SU-DHL-6 (cell line): ENCODE results near the gene ESYT2.

ENCODE experiments used
- H2AFZ ChIP-seq: fragments of 200-600 bp; sonication (generic); 2 replicates; pipeline ENCODE4 v1.6.1; 2014; ENCODE audit warnings: low read depth, mild to moderate bottlenecking, moderate library complexity, mixed read lengths, antibody characterized with exemption, low read length; ENCODE audit not compliant: severe bottlenecking
- H3F3A ChIP-seq: fragments of 200-600 bp; shearing (Covaris generic); 2 replicates; pipeline ENCODE4 v1.6.0; 2016; ENCODE audit warnings: antibody characterized with exemption, mild to moderate bottlenecking; ENCODE audit not compliant: insufficient read depth
- H3K27ac ChIP-seq: fragments of 200-600 bp; sonication (generic); 2 replicates; pipeline ENCODE4 v1.5.1; 2016; ENCODE audit warnings: low read depth, mild to moderate bottlenecking, low read length, moderate library complexity, mixed read lengths
- H3K27me3 ChIP-seq: fragments of 200-600 bp; sonication (generic), shearing (Covaris generic); 2 replicates; pipeline ENCODE4 v1.6.0; 2014; ENCODE audit warnings: mild to moderate bottlenecking, low read length
- H3K36me3 ChIP-seq: fragments of 200-600 bp; sonication (generic); 2 replicates; pipeline ENCODE4 v1.6.1; 2014; ENCODE audit warnings: mild to moderate bottlenecking, low read length, mixed read lengths
- H3K4me2 ChIP-seq: fragments of 300-600, 200-600 bp; shearing (Covaris generic), sonication (generic); 2 replicates; pipeline ENCODE4 v1.6.0; 2014; ENCODE audit warnings: low read length, low read depth, mild to moderate bottlenecking; ENCODE audit not compliant: poor library complexity, severe bottlenecking
- H3K4me3 ChIP-seq: fragments of 200-600 bp; sonication (generic); 2 replicates; pipeline ENCODE4 v1.5.1; 2014; ENCODE audit warnings: antibody characterized with exemption, low read length, mild to moderate bottlenecking, mixed read lengths; ENCODE audit not compliant: insufficient read depth, poor library complexity, severe bottlenecking
- H3K79me2 ChIP-seq: fragments of 200-600 bp; sonication (generic); 2 replicates; pipeline ENCODE4 v1.6.1; 2014; ENCODE audit warnings: mild to moderate bottlenecking, low read length, moderate library complexity; ENCODE audit not compliant: insufficient read depth
- H3K9ac ChIP-seq: fragments of 200-600 bp; sonication (generic); 2 replicates; pipeline ENCODE4 v1.7.0; 2014; ENCODE audit warnings: mild to moderate bottlenecking, low read length
- H3K9me2 ChIP-seq: fragments of 200-600 bp; sonication (generic); replicated peaks from 2 replicates; pipeline ENCODE4 v1.6.1; 2014; ENCODE audit warnings: low read length; ENCODE audit not compliant: insufficient read depth
- H3K9me3 ChIP-seq: fragments of 200-600 bp; sonication (generic); 2 replicates; pipeline ENCODE4 v1.6.1; 2014; ENCODE audit warnings: low read length, mixed read lengths; ENCODE audit not compliant: insufficient read depth
- H4K20me1 ChIP-seq: fragments of 200-600 bp; sonication (generic); 2 replicates; pipeline ENCODE4 v1.6.1; 2014; ENCODE audit warnings: low read depth, mild to moderate bottlenecking, antibody characterized with exemption, low read length, moderate library complexity, mixed read lengths
- CTCF ChIP-seq: fragments of 200-600 bp; sonication (generic); IDR thresholded peaks from one replicate; pipeline ENCODE4 v1.5.1; 2017; ENCODE audit warnings: antibody characterized with exemption, mild to moderate bottlenecking, low read length, moderate library complexity; ENCODE audit not compliant: insufficient read depth, poor library complexity, severe bottlenecking
- EZH2phosphoT487 ChIP-seq: fragments of 200-600 bp; sonication (generic), shearing (Covaris generic); conservative IDR thresholded peaks from 2 replicates; pipeline ENCODE4 v1.6.1; 2018; ENCODE audit warnings: mild to moderate bottlenecking, antibody characterized with exemption, low read length, moderate library complexity, mixed read lengths

The ESYT2 gene

GRCh38 chr7:158737064-158737695 lies 92.1 kb downstream of the ESYT2 start:
- Histone ChIP-seq H3K9me3 (no peaks in the 10 kb centered on the region), H4K20me1 (no peaks in the 10 kb centered on the region), H2AFZ (no peak overlapping the region), H3K4me3 (no peak overlapping the region), H3K4me2 (no peak overlapping the region), H3K9ac (no peak overlapping the region), H3K79me2 (no peaks in the 10 kb centered on the region), H3F3A (no peaks in the 10 kb centered on the region), H3K36me3 (no peaks in the 10 kb centered on the region), H3K27ac (no peak overlapping the region), H3K27me3 (no peaks in the 10 kb centered on the region), H3K9me2 (no peaks in the 10 kb centered on the region)
- TF ChIP-seq EZH2phosphoT487 (no peak), CTCF (no peak)

GRCh38 chr7:158735935-158736334 lies 93.4 kb downstream of the ESYT2 start:
- H3K9me2 ChIP-seq: no peaks in the 10 kb centered on the region
- no peaks in the 10 kb centered on the region for H3K9me3 ChIP-seq
- H3K79me2 ChIP-seq: no peaks in the 10 kb centered on the region
- H3K4me2 ChIP-seq: no peak overlapping the region
- no peaks in the 10 kb centered on the region for H3K36me3 ChIP-seq
- H3K27ac ChIP-seq: no peak overlapping the region
- H3K9ac ChIP-seq: no peak overlapping the region
- TF ChIP-seq CTCF (no peak), EZH2phosphoT487 (no peak)
- no peaks in the 10 kb centered on the region for H4K20me1 ChIP-seq
- no peaks in the 10 kb centered on the region for H3K27me3 ChIP-seq
- no peaks in the 10 kb centered on the region for H3F3A ChIP-seq
- H2AFZ ChIP-seq: no peak overlapping the region
- H3K4me3 ChIP-seq: no peak overlapping the region

GRCh38 chr7:158734861-158735260 lies 94.4 kb downstream of the ESYT2 start:
- Histone ChIP-seq H3K9ac (no peak overlapping the region), H3K4me2 (no peak overlapping the region), H3K27me3 (no peaks in the 10 kb centered on the region), H3K4me3 (no peak overlapping the region), H3K9me2 (no peaks in the 10 kb centered on the region), H4K20me1 (no peaks in the 10 kb centered on the region), H3K36me3 (no peaks in the 10 kb centered on the region), H3F3A (no peaks in the 10 kb centered on the region), H3K9me3 (no peaks in the 10 kb centered on the region), H2AFZ (no peak overlapping the region), H3K79me2 (no peaks in the 10 kb centered on the region), H3K27ac (no peak overlapping the region)
- no peak for TF ChIP-seq CTCF
